Smooth muscle cell (in vitro differentiated cells): ENCODE data around the gene SLC16A13. TPM values are rescaled to one million over a fixed set of nuclear protein-coding genes. Genes with fewer than 3 reads are reported as not detected.
A peak's percentile ranks its signal among the peaks of the same experiment; 100 is the strongest.

Source experiments
- DNase-seq: peaks from one replicate; lab custom pipeline; 2025; ENCODE audit not compliant: unreplicated experiment; lab: John Stamatoyannopoulos, UW
- H2AFZ ChIP-seq: fragments of 200-600 bp; sonication (generic); 2 replicates; pipeline ENCODE4 v1.6.0; 2016; ENCODE audit warnings: antibody characterized with exemption, low read depth, mild to moderate bottlenecking
- H3F3A ChIP-seq: fragments of 200-600 bp; sonication (generic); 2 replicates; pipeline ENCODE4 v1.6.0; 2017; ENCODE audit warnings: antibody characterized with exemption, low read depth
- H3K27ac ChIP-seq: fragments of 200-600 bp; sonication (generic); 2 replicates; pipeline ENCODE4 v1.5.1; 2016; ENCODE audit warnings: low read depth, mild to moderate bottlenecking
- H3K27me3 ChIP-seq: fragments of 200-600 bp; sonication (generic); 2 replicates; pipeline ENCODE4 v1.6.1; 2016; ENCODE audit warnings: low read depth, mild to moderate bottlenecking
- H3K36me3 ChIP-seq: fragments of 200-600 bp; sonication (generic); 2 replicates; pipeline ENCODE4 v1.5.1; 2016; ENCODE audit warnings: low read depth
- H3K4me1 ChIP-seq: fragments of 200-600 bp; sonication (generic); 2 replicates; pipeline ENCODE4 v1.5.1; 2016; ENCODE audit warnings: low read depth
- H3K4me2 ChIP-seq: fragments of 200-600 bp; sonication (generic); 2 replicates; pipeline ENCODE4 v1.6.0; 2016; ENCODE audit warnings: mild to moderate bottlenecking
- H3K4me3 ChIP-seq: fragments of 200-600 bp; sonication (generic); 2 replicates; pipeline ENCODE4 v1.5.1; 2016; ENCODE audit warnings: mild to moderate bottlenecking
- H3K79me2 ChIP-seq: fragments of 200-600 bp; sonication (generic); 2 replicates; pipeline ENCODE4 v1.6.0; 2016; ENCODE audit warnings: low read depth, mild to moderate bottlenecking
- H3K9ac ChIP-seq: fragments of 200-600 bp; sonication (generic); 2 replicates; pipeline ENCODE4 v1.6.0; 2016; ENCODE audit warnings: low read depth
- H3K9me3 ChIP-seq: fragments of 200-600 bp; sonication (generic); replicated peaks from 2 replicates; pipeline ENCODE4 v1.5.1; 2016; ENCODE audit warnings: low read depth
- H4K20me1 ChIP-seq: fragments of 200-600 bp; sonication (generic); 2 replicates; pipeline ENCODE4 v1.6.0; 2016; ENCODE audit warnings: low read depth
- WGBS: methylation state at CpG from one replicate; pipeline ENCODE4 v1.1.7; 2016; ENCODE audit warnings: low lambda C conversion rate; 5-methylcytosine and 5-hydroxymethylcytosine counted together
- polyA plus RNA-seq: library from polyadenylated mRNA; unstranded; fragments of >200 nt; fragmentation: Nextera tagmentation; extraction: Ambion mirVana; gene quantifications from 2 replicates; pipeline ENCODE4 v1.2.1, GENCODE V29; 2016
- total RNA-seq: library from RNA; depleted of rRNA; stranded (reverse); fragments of >200 nt; gene quantifications from 2 replicates; pipeline ENCODE4 v1.2.3, GENCODE V29; 2014
- TF ChIP-seq, protein P1 (sequence below): fragments of 200-600 bp; sonication (generic); IDR thresholded peaks from 2 replicates; pipeline ENCODE4 v1.5.1; 2017; ENCODE audit warnings: borderline replicate concordance, mild to moderate bottlenecking, antibody characterized with exemption; ENCODE audit not compliant: insufficient read depth, poor library complexity, severe bottlenecking

The SLC16A13 gene
- total and polyA plus RNA-seq, 2 experiments from 2014 or later, result 2.0 to 3.5 TPM

GRCh38 chr17:7029659-7030058, 6.2 kb upstream of the SLC16A13 start:
- no peak overlapping the region for H3K4me3 ChIP-seq
- H3K27ac ChIP-seq, result no peak overlapping the region
- H2AFZ ChIP-seq, result no peak overlapping the region
- no peak for DNase-seq
- WGBS, result 92% methylated on average over 8 of the region's 8 CpGs
- no peaks in the 10 kb centered on the region for H3K27me3 ChIP-seq
- H3K36me3 ChIP-seq, result no peaks in the 10 kb centered on the region
- TF ChIP-seq, protein P1, sequence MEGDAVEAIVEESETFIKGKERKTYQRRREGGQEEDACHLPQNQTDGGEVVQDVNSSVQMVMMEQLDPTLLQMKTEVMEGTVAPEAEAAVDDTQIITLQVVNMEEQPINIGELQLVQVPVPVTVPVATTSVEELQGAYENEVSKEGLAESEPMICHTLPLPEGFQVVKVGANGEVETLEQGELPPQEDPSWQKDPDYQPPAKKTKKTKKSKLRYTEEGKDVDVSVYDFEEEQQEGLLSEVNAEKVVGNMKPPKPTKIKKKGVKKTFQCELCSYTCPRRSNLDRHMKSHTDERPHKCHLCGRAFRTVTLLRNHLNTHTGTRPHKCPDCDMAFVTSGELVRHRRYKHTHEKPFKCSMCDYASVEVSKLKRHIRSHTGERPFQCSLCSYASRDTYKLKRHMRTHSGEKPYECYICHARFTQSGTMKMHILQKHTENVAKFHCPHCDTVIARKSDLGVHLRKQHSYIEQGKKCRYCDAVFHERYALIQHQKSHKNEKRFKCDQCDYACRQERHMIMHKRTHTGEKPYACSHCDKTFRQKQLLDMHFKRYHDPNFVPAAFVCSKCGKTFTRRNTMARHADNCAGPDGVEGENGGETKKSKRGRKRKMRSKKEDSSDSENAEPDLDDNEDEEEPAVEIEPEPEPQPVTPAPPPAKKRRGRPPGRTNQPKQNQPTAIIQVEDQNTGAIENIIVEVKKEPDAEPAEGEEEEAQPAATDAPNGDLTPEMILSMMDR, result no peak
- H3K9ac ChIP-seq, result no peak overlapping the region
- H3F3A ChIP-seq, result no peaks in the 10 kb centered on the region
- no peaks in the 10 kb centered on the region for H3K4me1 ChIP-seq
- H3K4me2 ChIP-seq, result no peak overlapping the region
- no peaks in the 10 kb centered on the region for H3K9me3 ChIP-seq
- no peaks in the 10 kb centered on the region for H4K20me1 ChIP-seq
- no peaks in the 10 kb centered on the region for H3K79me2 ChIP-seq

DNA sequence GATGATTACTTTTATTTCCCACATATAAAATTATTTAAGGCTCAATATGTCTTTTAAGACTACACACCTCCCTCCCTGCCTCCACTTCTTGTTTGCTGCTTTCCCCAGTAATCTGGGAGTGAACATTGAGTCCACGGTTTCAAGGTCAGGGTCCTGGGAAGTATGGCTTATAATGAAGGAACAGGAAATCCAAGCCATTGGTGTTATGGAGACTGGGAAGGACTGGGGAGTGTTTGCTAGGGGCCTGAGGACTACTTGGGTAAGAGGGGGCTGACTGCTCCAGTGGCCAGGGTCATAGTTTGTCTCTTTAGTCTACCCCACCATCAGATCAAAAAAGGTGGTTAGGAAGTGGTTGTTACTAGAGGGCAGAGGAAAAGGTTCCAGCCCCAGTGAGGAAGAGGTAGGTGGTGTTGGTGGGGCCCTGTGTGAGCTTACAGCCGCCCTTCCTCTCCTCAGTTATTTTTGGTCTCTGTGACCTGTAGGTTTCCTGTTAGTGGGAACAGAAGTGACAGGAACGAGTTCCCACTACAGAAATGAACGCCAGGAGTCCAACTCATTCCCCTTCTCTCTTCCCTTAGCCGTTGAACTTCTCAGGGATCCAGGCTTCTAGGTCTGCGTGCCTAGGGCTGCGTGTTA, 742 bp upstream of the SLC16A13 start:
- Histone ChIP-seq H3K27me3 (no peaks in the 10 kb centered on the region), H4K20me1 (no peaks in the 10 kb centered on the region), H3K36me3 (no peaks in the 10 kb centered on the region), H3K79me2 (no peaks in the 10 kb centered on the region), H3K9ac (peak overlapping the region; percentile 19), H3K27ac (peak overlapping the region; percentile 43), H3K4me2 (peak overlapping the region; percentile 94), H3F3A (peaks cover 4% of the 10 kb centered on the region), H3K4me1 (peaks cover 4% of the 10 kb centered on the region), H3K9me3 (no peaks in the 10 kb centered on the region), H2AFZ (peak overlapping the region; percentile 74), H3K4me3 (peak overlapping the region; percentile 68)
- no peak for DNase-seq
- TF ChIP-seq, protein P1, result no peak
- 27% methylated on average over 7 of the region's 7 CpGs for WGBS

DNA sequence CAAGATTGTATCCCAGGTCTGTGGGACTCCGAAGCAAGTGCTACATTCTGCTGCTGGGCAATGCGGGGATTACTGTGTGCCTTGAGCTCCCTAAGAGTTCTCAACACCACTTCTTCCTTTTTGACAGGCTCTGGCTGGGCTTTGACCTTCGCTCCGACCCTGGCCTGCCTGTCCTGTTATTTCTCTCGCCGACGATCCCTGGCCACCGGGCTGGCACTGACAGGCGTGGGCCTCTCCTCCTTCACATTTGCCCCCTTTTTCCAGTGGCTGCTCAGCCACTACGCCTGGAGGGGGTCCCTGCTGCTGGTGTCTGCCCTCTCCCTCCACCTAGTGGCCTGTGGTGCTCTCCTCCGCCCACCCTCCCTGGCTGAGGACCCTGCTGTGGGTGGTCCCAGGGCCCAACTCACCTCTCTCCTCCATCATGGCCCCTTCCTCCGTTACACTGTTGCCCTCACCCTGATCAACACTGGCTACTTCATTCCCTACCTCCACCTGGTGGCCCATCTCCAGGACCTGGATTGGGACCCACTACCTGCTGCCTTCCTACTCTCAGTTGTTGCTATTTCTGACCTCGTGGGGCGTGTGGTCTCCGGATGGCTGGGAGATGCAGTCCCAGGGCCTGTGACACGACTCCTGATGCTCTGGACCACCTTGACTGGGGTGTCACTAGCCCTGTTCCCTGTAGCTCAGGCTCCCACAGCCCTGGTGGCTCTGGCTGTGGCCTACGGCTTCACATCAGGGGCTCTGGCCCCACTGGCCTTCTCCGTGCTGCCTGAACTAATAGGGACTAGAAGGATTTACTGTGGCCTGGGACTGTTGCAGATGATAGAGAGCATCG, 2.4 kb downstream of the SLC16A13 start:
- no peaks in the 10 kb centered on the region for H3K9me3 ChIP-seq
- no peaks in the 10 kb centered on the region for H4K20me1 ChIP-seq
- no peaks in the 10 kb centered on the region for H3K79me2 ChIP-seq
- TF ChIP-seq, protein P1, result no peak
- no peak overlapping the region for H3K9ac ChIP-seq
- H3K4me2 ChIP-seq, result no peak overlapping the region
- no peaks in the 10 kb centered on the region for H3K27me3 ChIP-seq
- no peak overlapping the region for H2AFZ ChIP-seq
- H3K27ac ChIP-seq, result no peak overlapping the region
- 92% methylated on average over 19 of the region's 19 CpGs for WGBS
- no peak for DNase-seq
- no peak overlapping the region for H3K4me3 ChIP-seq
- H3K36me3 ChIP-seq, result no peaks in the 10 kb centered on the region
- H3F3A ChIP-seq, result peaks cover 8% of the 10 kb centered on the region
- peaks cover 7% of the 10 kb centered on the region for H3K4me1 ChIP-seq
